T-helper 2 cell (primary cell): ENCODE results near the gene METTL14.

Experiments used
- DNase-seq, 5 experiments: peaks; one replicate each; pipeline versions ENCODE4 v3.0.0 to v3.0.0-alpha.2; 2012 to 2022

METTL14 gene

DNA sequence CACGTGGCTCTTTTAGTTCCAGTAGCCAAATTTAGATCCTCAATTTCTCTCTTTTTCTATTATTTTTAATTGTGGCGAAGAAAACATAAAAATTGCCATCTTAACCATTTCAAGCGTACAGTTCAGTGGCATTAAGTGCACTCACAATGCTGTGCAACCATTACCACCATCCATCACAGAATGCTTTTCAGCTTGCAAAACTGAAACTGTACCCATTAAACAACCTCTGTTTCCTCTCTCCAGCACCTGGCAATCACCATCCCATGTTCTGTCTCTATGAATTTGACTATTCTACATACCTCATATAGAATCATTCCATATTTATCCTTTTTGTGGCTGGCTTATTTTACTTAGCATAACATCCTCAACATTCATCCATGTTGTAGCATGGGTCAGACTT is 74.9 kb downstream of the METTL14 start:
- no peak for DNase-seq

DNA sequence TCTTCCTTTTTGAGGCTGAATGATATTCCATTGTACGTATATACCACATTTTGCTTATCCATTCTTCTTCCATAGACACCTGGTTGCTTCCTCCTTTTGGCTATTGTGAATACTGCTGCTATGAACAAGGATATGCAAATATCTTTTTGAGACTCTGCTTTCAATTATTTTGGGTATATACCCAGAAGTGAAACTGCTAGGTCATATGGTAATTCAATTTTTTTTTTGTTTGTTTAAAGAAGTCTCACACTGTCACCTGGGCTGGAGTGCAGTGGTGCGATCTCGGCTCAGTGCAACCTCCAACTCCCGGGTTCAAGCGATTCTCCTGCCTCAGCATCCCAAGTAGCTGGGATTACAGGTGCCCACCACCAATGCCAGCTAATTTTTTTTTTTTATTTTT is 75.3 kb downstream of the METTL14 start:
- no peak for DNase-seq

DNA sequence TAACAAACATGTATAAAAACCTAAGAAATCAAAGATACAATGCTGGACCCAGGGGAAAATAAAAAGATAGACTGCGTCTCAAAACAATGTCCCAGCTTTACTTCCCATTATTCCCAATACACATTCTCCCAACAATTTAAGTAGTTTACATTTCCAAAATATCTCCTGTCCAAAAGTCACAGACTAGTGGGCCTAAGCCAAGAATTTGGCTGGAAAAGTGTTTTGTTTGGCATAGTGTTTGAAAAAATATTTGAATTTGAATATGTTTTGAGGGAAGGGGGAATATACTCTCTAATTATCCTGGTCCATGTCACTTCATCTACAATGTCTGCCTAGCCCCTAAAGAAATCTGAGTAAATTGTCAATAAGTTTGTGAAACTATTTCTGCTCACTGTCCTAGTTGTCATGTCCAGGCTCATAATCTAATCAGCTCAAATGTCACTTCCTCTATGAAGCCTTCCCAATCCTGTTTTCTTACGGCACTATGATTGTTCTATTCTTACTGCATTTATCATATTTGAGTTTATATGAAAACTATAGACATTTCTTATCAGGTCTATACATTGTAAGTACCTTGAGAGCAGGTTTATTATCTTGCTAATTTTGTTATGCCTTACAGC is 76.3 kb downstream of the METTL14 start:
- no peak for DNase-seq

DNA sequence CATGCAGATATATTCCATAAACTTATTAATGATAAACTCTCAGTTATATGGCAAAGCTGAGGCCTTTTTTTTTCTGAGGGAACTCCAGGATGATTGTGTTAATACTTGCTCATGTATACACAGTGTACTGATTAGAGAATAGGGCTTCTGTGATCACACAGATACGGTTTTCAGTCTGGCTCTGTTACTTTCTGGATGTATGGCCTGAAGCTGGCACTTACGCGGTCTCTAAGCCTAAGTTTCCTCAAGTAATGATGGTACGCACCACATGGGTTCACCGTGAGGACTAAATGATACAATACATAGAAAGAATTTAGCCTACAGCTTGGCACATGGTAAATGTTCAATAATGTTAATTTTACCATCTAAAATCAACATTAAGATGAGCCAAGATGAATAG is 77.0 kb downstream of the METTL14 start:
- DNase-seq, result no peak

DNA sequence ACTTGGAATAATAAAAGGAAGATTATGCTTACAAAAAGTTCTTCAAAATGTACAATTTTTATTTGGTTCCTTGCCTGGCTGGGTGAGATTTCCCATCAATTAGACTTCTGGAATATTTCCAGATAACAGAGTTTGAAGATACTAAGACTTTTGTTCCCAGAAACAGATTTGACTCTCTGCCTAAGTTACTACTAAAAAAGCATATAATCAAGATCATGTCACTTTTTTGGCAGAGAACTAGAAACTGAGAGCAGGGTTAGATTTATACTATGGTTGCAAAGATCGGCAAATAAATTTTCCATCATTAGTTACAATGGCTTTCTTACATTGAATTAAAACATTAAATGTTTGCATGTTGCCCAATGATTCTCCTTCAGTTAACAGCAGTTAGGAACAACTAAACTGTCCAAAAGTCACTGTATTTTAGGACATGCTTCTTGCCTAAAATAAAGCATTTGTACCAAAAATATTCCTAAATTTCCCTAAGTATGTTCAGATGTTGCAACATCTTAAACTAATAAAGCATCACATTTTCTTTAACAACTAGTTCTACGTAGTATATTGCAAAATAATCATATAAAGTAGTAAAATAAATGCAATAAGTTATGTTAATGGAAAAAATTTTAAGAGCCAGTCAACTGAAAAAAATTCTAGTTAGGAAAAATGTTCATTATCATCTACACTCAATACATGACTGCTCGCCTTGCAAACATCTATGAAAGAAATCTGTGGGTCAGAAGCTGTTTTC is 77.7 kb downstream of the METTL14 start:
- no peak for DNase-seq
